Neural cell (in vitro differentiated cells): ENCODE data around the gene RIC8B. TPM values are rescaled to one million over a fixed set of nuclear protein-coding genes. Genes with fewer than 3 reads are reported as not detected.
A peak's percentile ranks its signal among the peaks of the same experiment; 100 is the strongest.

Experiments used
- H2AFZ ChIP-seq: fragments of 200-600, 300-800 bp; sonication (generic), shearing (Covaris generic); 2 replicates; pipeline ENCODE4 v1.6.0; 2014; ENCODE audit warnings: low read depth, mild to moderate bottlenecking, antibody characterized with exemption, low read length, moderate library complexity
- H3F3A ChIP-seq: fragments of 200-600 bp; shearing (Covaris generic); 2 replicates; pipeline ENCODE4 v1.6.1; 2016; ENCODE audit warnings: mild to moderate bottlenecking, moderate library complexity, mixed read lengths, antibody characterized with exemption, low read length; ENCODE audit not compliant: insufficient read depth, poor library complexity, severe bottlenecking
- H3K27ac ChIP-seq: fragments of 200-600, 300-800 bp; sonication (generic), shearing (Covaris generic); 2 replicates; pipeline ENCODE4 v1.5.1; 2014; ENCODE audit warnings: mild to moderate bottlenecking, low read length, moderate library complexity
- H3K27me3 ChIP-seq: fragments of 300-800, 200-600 bp; sonication (generic), shearing (Covaris generic); 2 replicates; pipeline ENCODE4 v1.6.0; 2014; ENCODE audit warnings: mild to moderate bottlenecking, low read depth, low read length, moderate library complexity; ENCODE audit not compliant: insufficient read depth
- H3K36me3 ChIP-seq: fragments of 300-800, 200-600 bp; sonication (generic), shearing (Covaris generic); 2 replicates; pipeline ENCODE4 v1.5.1; 2014; ENCODE audit warnings: mild to moderate bottlenecking, antibody characterized with exemption, low read length, moderate library complexity; ENCODE audit not compliant: insufficient read depth
- H3K4me2 ChIP-seq: fragments of 300-800, 200-600 bp; sonication (generic), shearing (Covaris generic); 2 replicates; pipeline ENCODE4 v1.6.0; 2014; ENCODE audit warnings: mild to moderate bottlenecking, low read length
- H3K4me3 ChIP-seq: fragments of 300-800, 200-600 bp; sonication (generic), shearing (Covaris generic); 2 replicates; pipeline ENCODE4 v1.5.1; 2014; ENCODE audit warnings: mild to moderate bottlenecking, low read length, moderate library complexity
- H3K79me2 ChIP-seq: fragments of 200-600 bp; shearing (Covaris generic); replicated peaks from 2 replicates; pipeline ENCODE4 v1.6.0; 2014; ENCODE audit warnings: mild to moderate bottlenecking, low read length, moderate library complexity; ENCODE audit not compliant: insufficient read depth
- H3K9ac ChIP-seq: fragments of 300-800, 200-600 bp; sonication (generic), shearing (Covaris generic); 2 replicates; pipeline ENCODE4 v1.6.1; 2016; ENCODE audit warnings: mild to moderate bottlenecking, low read length, mixed read lengths
- H3K9me2 ChIP-seq: fragments of 200-600 bp; shearing (Covaris generic); 2 replicates; pipeline ENCODE4 v1.6.1; 2016; ENCODE audit warnings: mild to moderate bottlenecking, low read length, mixed read lengths; ENCODE audit not compliant: insufficient read depth
- H3K9me3 ChIP-seq: fragments of 200-600, 300-800 bp; sonication (generic), shearing (Covaris generic); 2 replicates; pipeline ENCODE4 v1.6.1; 2016; ENCODE audit warnings: mild to moderate bottlenecking, mixed run types, low read length, moderate library complexity, mixed read lengths
- H4K20me1 ChIP-seq: fragments of 200-600 bp; shearing (Covaris generic); 2 replicates; pipeline ENCODE4 v1.6.1; 2016; ENCODE audit warnings: mild to moderate bottlenecking, mixed run types; ENCODE audit not compliant: insufficient read depth
- CTCF ChIP-seq: fragments of 450-650 bp; IDR thresholded peaks from 2 replicates; pipeline ENCODE4 v1.5.1; 2014; ENCODE audit warnings: antibody characterized with exemption, mild to moderate bottlenecking, moderate library complexity; ENCODE audit not compliant: poor library complexity, severe bottlenecking
- EP300 ChIP-seq: fragments of 450-650 bp; conservative IDR thresholded peaks from 2 replicates; pipeline ENCODE4 v1.6.1; 2014; ENCODE audit warnings: antibody characterized with exemption, mild to moderate bottlenecking, moderate library complexity; ENCODE audit not compliant: poor library complexity, severe bottlenecking
- EZH2 ChIP-seq: fragments of 200-600, 300-800 bp; shearing (Covaris generic), sonication (generic); IDR thresholded peaks from 2 replicates; pipeline ENCODE4 v1.6.1; 2014; ENCODE audit warnings: antibody characterized with exemption, low read length, borderline replicate concordance, mild to moderate bottlenecking; ENCODE audit not compliant: insufficient read depth, poor library complexity, severe bottlenecking
- MXI1 ChIP-seq: fragments of 450-650 bp; conservative IDR thresholded peaks from 2 replicates; pipeline ENCODE4 v1.6.1; 2014; ENCODE audit warnings: antibody characterized with exemption, mild to moderate bottlenecking; ENCODE audit not compliant: poor library complexity, severe bottlenecking
- POLR2AphosphoS5 ChIP-seq: IDR thresholded peaks from 2 replicates; pipeline ENCODE4 v1.6.1; 2012
- RAD21 ChIP-seq: fragments of 450-650 bp; conservative IDR thresholded peaks from 2 replicates; pipeline ENCODE4 v1.6.1; 2014; ENCODE audit warnings: antibody characterized with exemption, mild to moderate bottlenecking, moderate library complexity
- REST ChIP-seq: IDR thresholded peaks from 2 replicates; pipeline ENCODE4 v1.6.1; 2012; ENCODE audit warnings: borderline replicate concordance
- SMC3 ChIP-seq: fragments of 450-650 bp; conservative IDR thresholded peaks from 2 replicates; pipeline ENCODE4 v1.6.1; 2014; ENCODE audit warnings: antibody characterized with exemption, mild to moderate bottlenecking, moderate library complexity; ENCODE audit not compliant: poor library complexity
- TAF1 ChIP-seq: IDR thresholded peaks from 2 replicates; pipeline ENCODE4 v1.6.1; 2012; ENCODE audit warnings: low read depth
- polyA plus RNA-seq: library from polyadenylated mRNA; depleted of rRNA; stranded (reverse); fragments of >200 nt; gene quantifications from 2 replicates; pipeline ENCODE4 v1.2.3, GENCODE V29; 2014

RIC8B gene
- polyA plus RNA-seq, 1 donor from 2014 or later, result 30.0 TPM

- Histone ChIP-seq H4K20me1 (no peaks in the 10 kb centered on the region), H3K9me2 (no peaks in the 10 kb centered on the region), H3K4me3 (peak overlapping the region; percentile 34), H3K27me3 (no peaks in the 10 kb centered on the region), H3K79me2 (no peaks in the 10 kb centered on the region), H3K9ac (no peak overlapping the region), H3F3A (no peaks in the 10 kb centered on the region), H2AFZ (no peak overlapping the region), H3K36me3 (no peaks in the 10 kb centered on the region), H3K4me2 (no peak overlapping the region), H3K9me3 (no peaks in the 10 kb centered on the region), H3K27ac (peak overlapping the region; percentile 6)
- TF ChIP-seq CTCF (no peak), POLR2AphosphoS5 (no peak), EZH2 (no peak), RAD21 (no peak), EP300 (no peak), REST (no peak), TAF1 (no peak), SMC3 (no peak)
These were observed 65.8 kb downstream of the RIC8B start for GRCh38 chr12:106840243-106840642.

GRCh38 chr12:106841510-106842302 lies 67.2 kb downstream of the RIC8B start:
- Histone ChIP-seq H3K27me3 (no peaks in the 10 kb centered on the region), H3F3A (no peaks in the 10 kb centered on the region), H3K4me2 (peak overlapping the region; percentile 2), H3K4me3 (peak overlapping the region; percentile 6), H3K9me3 (no peaks in the 10 kb centered on the region), H3K36me3 (no peaks in the 10 kb centered on the region), H2AFZ (no peak overlapping the region), H3K9ac (no peak overlapping the region), H3K9me2 (no peaks in the 10 kb centered on the region), H4K20me1 (no peaks in the 10 kb centered on the region), H3K27ac (no peak overlapping the region), H3K79me2 (no peaks in the 10 kb centered on the region)
- TF ChIP-seq REST, result no peak
- no peak for TF ChIP-seq TAF1
- no peak for TF ChIP-seq MXI1
- TF ChIP-seq EZH2, result no peak
- peak; percentile 69 for TF ChIP-seq CTCF
- no peak for TF ChIP-seq POLR2AphosphoS5
- TF ChIP-seq SMC3, result peak; percentile 75
- no peak for TF ChIP-seq EP300
- TF ChIP-seq RAD21, result peak; percentile 72
